H9 (cell line): ENCODE data around the gene CCDC180. TPM values are rescaled to one million over a fixed set of nuclear protein-coding genes. Genes with fewer than 3 reads are reported as not detected.

ENCODE experiments used
- DNase-seq: peaks from one replicate; pipeline ENCODE4 v3.0.0-alpha.2; 2017
- H2AFZ ChIP-seq: one replicate; pipeline ENCODE4 v1.6.1; 2013; ENCODE audit warnings: mild to moderate bottlenecking, low read length, control low read depth, moderate library complexity
- H2AK5ac ChIP-seq: 2 replicates; pipeline ENCODE4 v1.6.1; 2013; ENCODE audit warnings: low read length, control low read depth, mixed read lengths; ENCODE audit not compliant: insufficient read length
- H2BK120ac ChIP-seq: one replicate; pipeline ENCODE4 v1.6.1; 2013; ENCODE audit warnings: low read depth, mild to moderate bottlenecking, low read length, control low read depth, inconsistent platforms; ENCODE audit not compliant: poor library complexity, severe bottlenecking
- H2BK12ac ChIP-seq: 2 replicates; pipeline ENCODE4 v1.6.1; 2013; ENCODE audit warnings: low read length, control low read depth, mixed read lengths, low read depth; ENCODE audit not compliant: insufficient read length
- H2BK15ac ChIP-seq: 2 replicates; pipeline ENCODE4 v1.6.1; 2013; ENCODE audit warnings: low read depth, low read length, control low read depth
- H2BK20ac ChIP-seq: one replicate; pipeline ENCODE4 v1.6.1; 2013; ENCODE audit warnings: low read depth, mild to moderate bottlenecking, low read length, control low read depth, inconsistent platforms; ENCODE audit not compliant: poor library complexity, severe bottlenecking
- H2BK5ac ChIP-seq: 2 replicates; pipeline ENCODE4 v1.6.1; 2013; ENCODE audit warnings: low read length, control low read depth, mixed read lengths; ENCODE audit not compliant: insufficient read length
- H3K14ac ChIP-seq: 2 replicates; pipeline ENCODE4 v1.6.1; 2013; ENCODE audit warnings: low read length, control low read depth; ENCODE audit not compliant: insufficient read depth
- H3K18ac ChIP-seq: 2 replicates; pipeline ENCODE4 v1.6.1; 2013; ENCODE audit warnings: low read depth, mild to moderate bottlenecking, mixed read lengths, low read length, control low read depth; ENCODE audit not compliant: insufficient read length
- H3K23ac ChIP-seq: 2 replicates; pipeline ENCODE4 v1.6.1; 2013; ENCODE audit warnings: low read length, control low read depth, mixed read lengths, low read depth; ENCODE audit not compliant: insufficient read length
- H3K23me2 ChIP-seq: 2 replicates; pipeline ENCODE4 v1.6.1; 2013; ENCODE audit warnings: low read depth, mild to moderate bottlenecking, mixed read lengths, low read length, control low read depth; ENCODE audit not compliant: insufficient read length, poor library complexity, severe bottlenecking
- H3K27ac ChIP-seq: 2 replicates; pipeline ENCODE4 v1.5.1; 2013; ENCODE audit warnings: low read length, control low read depth, mixed read lengths, low read depth; ENCODE audit not compliant: insufficient read length
- H3K27me3 ChIP-seq: 2 replicates; pipeline ENCODE4 v1.6.1; 2013; ENCODE audit warnings: low read length, control low read depth, inconsistent platforms; ENCODE audit not compliant: insufficient read depth
- H3K4ac ChIP-seq: 2 replicates; pipeline ENCODE4 v1.6.1; 2013; ENCODE audit warnings: low read depth, mild to moderate bottlenecking, control low read depth, inconsistent platforms, low read length, moderate library complexity
- H3K4me1 ChIP-seq: 2 replicates; pipeline ENCODE4 v1.6.1; 2013; ENCODE audit warnings: low read length, control low read depth, inconsistent platforms; ENCODE audit not compliant: insufficient read depth
- H3K4me2 ChIP-seq: 2 replicates; pipeline ENCODE4 v1.6.1; 2013; ENCODE audit warnings: low read length, control low read depth, mixed read lengths; ENCODE audit not compliant: insufficient read length, insufficient read depth
- H3K56ac ChIP-seq: 2 replicates; pipeline ENCODE4 v1.6.1; 2013; ENCODE audit warnings: low read depth, mild to moderate bottlenecking, mixed read lengths, low read length, control low read depth; ENCODE audit not compliant: insufficient read length
- H3K79me1 ChIP-seq: 2 replicates; pipeline ENCODE4 v1.6.1; 2013; ENCODE audit warnings: low read depth, mild to moderate bottlenecking, moderate library complexity, low read length, control low read depth, inconsistent platforms; ENCODE audit not compliant: insufficient read depth, poor library complexity, severe bottlenecking
- H3K79me2 ChIP-seq: 2 replicates; pipeline ENCODE4 v1.6.1; 2013; ENCODE audit warnings: low read length, control low read depth, inconsistent platforms; ENCODE audit not compliant: insufficient read depth
- H3K9ac ChIP-seq: 2 replicates; pipeline ENCODE4 v1.6.1; 2013; ENCODE audit warnings: low read length, control low read depth, mixed read lengths; ENCODE audit not compliant: insufficient read length; ENCODE audit errors: extremely low read depth
- H3K9me3 ChIP-seq: one replicate; pipeline ENCODE4 v1.6.1; 2013; ENCODE audit warnings: low read depth, low read length, inconsistent platforms; ENCODE audit not compliant: control insufficient read depth
- H3T11ph ChIP-seq: one replicate; pipeline ENCODE4 v1.6.1; 2013; ENCODE audit warnings: mild to moderate bottlenecking, low read length, control low read depth, inconsistent platforms
- H4K20me1 ChIP-seq: one replicate; pipeline ENCODE4 v1.6.1; 2013; ENCODE audit not compliant: control insufficient read depth, insufficient read length, insufficient read depth
- H4K5ac ChIP-seq: 2 replicates; pipeline ENCODE4 v1.6.1; 2013; ENCODE audit warnings: low read depth, mild to moderate bottlenecking, mixed read lengths, low read length, control low read depth; ENCODE audit not compliant: insufficient read length
- H4K8ac ChIP-seq: replicated peaks from 2 replicates; pipeline ENCODE4 v1.6.1; 2013; ENCODE audit warnings: low read length, control low read depth, mixed read lengths, low read depth; ENCODE audit not compliant: insufficient read length
- H4K91ac ChIP-seq: 2 replicates; pipeline ENCODE4 v1.6.1; 2013; ENCODE audit warnings: low read depth, mild to moderate bottlenecking, moderate library complexity, mixed read lengths, low read length, control low read depth; ENCODE audit not compliant: insufficient read length
- H3K27ac Mint-ChIP-seq, 3 experiments: 2 replicates in 2 of 3; 3 replicates in 1 of 3; pipeline ENCODE4 v1.8.0; 2020 to 2021; ENCODE audit warnings: mixed read lengths in 3 of 3, mild to moderate bottlenecking in 1 of 3, moderate library complexity in 1 of 3
- H3K27me3 Mint-ChIP-seq: 2 replicates; pipeline ENCODE4 v1.8.0; 2021; ENCODE audit warnings: low read depth, mild to moderate bottlenecking, moderate library complexity, mixed read lengths
- H3K36me3 Mint-ChIP-seq, 3 experiments: 2 replicates in 2 of 3; 3 replicates in 1 of 3; pipeline ENCODE4 v1.8.0; 2020 to 2021; ENCODE audit warnings: low read depth in 3 of 3, mixed read lengths in 3 of 3; ENCODE audit not compliant: insufficient read depth in 1 of 3
- H3K4me1 Mint-ChIP-seq, 2 experiments: 2 replicates each; pipeline ENCODE4 v1.8.0; 2020; ENCODE audit warnings: mixed read lengths in 2 of 2
- H3K4me3 Mint-ChIP-seq, 2 experiments: 2 replicates in 1 of 2; 3 replicates in 1 of 2; pipeline ENCODE4 v1.8.0; 2020 to 2021; ENCODE audit warnings: mild to moderate bottlenecking in 2 of 2, mixed read lengths in 2 of 2, moderate library complexity in 1 of 2
- H3K9me3 Mint-ChIP-seq, 2 experiments: 2 replicates in 1 of 2; 3 replicates in 1 of 2; pipeline ENCODE4 v1.8.0; 2020; ENCODE audit warnings: mild to moderate bottlenecking in 2 of 2, mixed read lengths in 2 of 2, moderate library complexity in 1 of 2
- CTCF ChIP-seq: fragments of 200-600 bp; sonication (generic); conservative IDR thresholded peaks from 3 replicates; pipeline ENCODE4 v1.8.0; 2021; ENCODE audit warnings: antibody characterized with exemption, mild to moderate bottlenecking
- WGBS: extraction: QIAGEN DNeasy Blood & Tissue Kit; methylation state at CpG from one replicate; pipeline ENCODE4 v1.1.7; 2013; ENCODE audit warnings: missing lambda C conversion rate, low lambda C conversion rate, mixed read lengths; ENCODE audit not compliant: insufficient read length; ENCODE audit errors: extremely low coverage; 5-methylcytosine and 5-hydroxymethylcytosine counted together
- total RNA-seq: library from RNA; stranded (reverse); gene quantifications from 2 replicates; pipeline ENCODE4 v1.2.1, GENCODE V29; 2021

Gene CCDC180
- total RNA-seq, 1 experiment from 2014 or later: 5.9 TPM

GRCh38 chr9:97354637-97355036 is 47.2 kb downstream of the CCDC180 start:
- H2BK15ac ChIP-seq: no peak overlapping the region
- H2BK5ac ChIP-seq: no peak overlapping the region
- H4K91ac ChIP-seq: no peak overlapping the region
- H2AFZ ChIP-seq: no peak overlapping the region
- no peaks in the 10 kb centered on the region; the same call in 1 of the 2 replicates for H3K27me3 ChIP-seq
- no peak overlapping the region for H2BK12ac ChIP-seq
- H3K23ac ChIP-seq: no peak overlapping the region
- H3K79me1 ChIP-seq: no peaks in the 10 kb centered on the region
- no peak overlapping the region for H3T11ph ChIP-seq
- H4K20me1 ChIP-seq: no peaks in the 10 kb centered on the region
- no peak overlapping the region for H3K27ac ChIP-seq
- DNase-seq: no peak
- no peak overlapping the region for H4K8ac ChIP-seq
- H3K56ac ChIP-seq: no peak overlapping the region
- no peaks in the 10 kb centered on the region; a peak in 1 of 5 replicates for H3K9me3 Mint-ChIP-seq
- WGBS: no CpG with 5 or more reads among the region's 4 CpGs
- no peak overlapping the region for H3K4me3 Mint-ChIP-seq
- H3K27me3 Mint-ChIP-seq: peaks cover 2% of the 10 kb centered on the region; the same call in 1 of the 2 replicates
- H3K9ac ChIP-seq: no peak overlapping the region
- H3K27ac Mint-ChIP-seq: no peak overlapping the region
- H3K4me1 Mint-ChIP-seq: no peaks in the 10 kb centered on the region
- no peak overlapping the region for H3K18ac ChIP-seq
- H3K9me3 ChIP-seq: no peaks in the 10 kb centered on the region
- no peak overlapping the region for H4K5ac ChIP-seq
- H2BK120ac ChIP-seq: no peak overlapping the region
- H3K4ac ChIP-seq: no peak overlapping the region
- TF ChIP-seq CTCF: no peak
- no peak overlapping the region for H3K4me2 ChIP-seq
- no peaks in the 10 kb centered on the region for H3K4me1 ChIP-seq
- H3K23me2 ChIP-seq: no peaks in the 10 kb centered on the region
- H2AK5ac ChIP-seq: no peak overlapping the region
- no peak overlapping the region for H3K14ac ChIP-seq
- H3K79me2 ChIP-seq: no peaks in the 10 kb centered on the region
- H2BK20ac ChIP-seq: no peak overlapping the region
- peaks cover 0 to 4% (median 4%) of the 10 kb centered on the region in 3 experiments; a peak in 5 of 7 replicates for H3K36me3 Mint-ChIP-seq
